HL-60 (cell line): ENCODE data around the gene ZNF18.
"Not testable (repeated sequence)": the region's sequence is repeated elsewhere in the genome, so short reads cannot be mapped to it uniquely, and the experiment has no call there.

Experiments used
- DNase-seq, 2 experiments: peaks; one replicate each; pipeline ENCODE4 v3.0.0-alpha.2; 2010 to 2020; ENCODE audit warnings: low read depth in 1 of 2, low spot score in 1 of 2
- H3K27ac ChIP-seq: fragments of 250-450 bp; sonication (Bioruptor Pico); replicated peaks from 2 replicates; pipeline ENCODE4 v1.5.1; 2020; ENCODE audit warnings: mild to moderate bottlenecking, moderate library complexity
- H3K27me3 ChIP-seq: fragments of 250-450 bp; sonication (Bioruptor Pico); 2 replicates; pipeline ENCODE4 v1.5.1; 2021; ENCODE audit warnings: mild to moderate bottlenecking, moderate library complexity; ENCODE audit not compliant: insufficient read depth, poor library complexity, severe bottlenecking
- H3K4me3 ChIP-seq: replicated peaks from 2 replicates; pipeline ENCODE4 v1.5.1; 2011; ENCODE audit warnings: mild to moderate bottlenecking, control low read depth, low read length; ENCODE audit not compliant: insufficient read depth
- GABPA ChIP-seq: IDR thresholded peaks from 2 replicates; pipeline ENCODE4 v1.6.1; 2012; ENCODE audit warnings: low read depth
- POLR2AphosphoS5 ChIP-seq: IDR thresholded peaks from 2 replicates; pipeline ENCODE4 v1.6.1; 2012; ENCODE audit warnings: low read depth
- SPI1 ChIP-seq: IDR thresholded peaks from 2 replicates; pipeline ENCODE4 v1.6.1; 2012; ENCODE audit warnings: low read depth, mild to moderate bottlenecking, borderline replicate concordance
- TF ChIP-seq, protein P1 (sequence below): IDR thresholded peaks from 2 replicates; pipeline ENCODE4 v1.6.1; 2012; ENCODE audit warnings: low read depth; ENCODE audit not compliant: insufficient replicate concordance
- TF ChIP-seq, protein P2 (sequence below): IDR thresholded peaks from one replicate; pipeline ENCODE4 v1.5.1; 2011; ENCODE audit warnings: low read length, control low read depth, inconsistent platforms; ENCODE audit not compliant: insufficient read depth

The ZNF18 gene

DNA sequence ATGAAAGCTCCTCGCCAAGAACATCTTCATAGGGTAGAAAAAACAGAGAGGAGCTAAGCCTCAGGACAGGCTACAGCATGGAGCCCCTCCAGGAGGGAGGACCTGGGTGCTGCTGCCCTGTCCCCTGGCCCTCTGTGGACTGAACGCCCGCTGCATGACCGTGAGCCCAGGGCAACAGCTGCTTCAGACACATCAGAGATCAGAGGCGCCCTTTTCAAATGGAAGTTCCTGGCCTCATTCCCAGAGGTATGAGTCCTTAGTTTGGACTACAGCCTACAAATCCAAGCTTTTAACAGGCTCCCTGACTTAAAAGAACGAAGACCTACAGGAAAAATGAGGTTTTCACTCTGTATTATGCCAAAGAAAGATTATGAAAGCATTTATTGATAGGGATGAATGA lies 48.5 kb downstream of the ZNF18 start:
- no peak for DNase-seq
- Histone ChIP-seq H3K4me3 (no peak overlapping the region), H3K27ac (no peak overlapping the region), H3K27me3 (no peaks in the 10 kb centered on the region)
- TF ChIP-seq, protein P1, sequence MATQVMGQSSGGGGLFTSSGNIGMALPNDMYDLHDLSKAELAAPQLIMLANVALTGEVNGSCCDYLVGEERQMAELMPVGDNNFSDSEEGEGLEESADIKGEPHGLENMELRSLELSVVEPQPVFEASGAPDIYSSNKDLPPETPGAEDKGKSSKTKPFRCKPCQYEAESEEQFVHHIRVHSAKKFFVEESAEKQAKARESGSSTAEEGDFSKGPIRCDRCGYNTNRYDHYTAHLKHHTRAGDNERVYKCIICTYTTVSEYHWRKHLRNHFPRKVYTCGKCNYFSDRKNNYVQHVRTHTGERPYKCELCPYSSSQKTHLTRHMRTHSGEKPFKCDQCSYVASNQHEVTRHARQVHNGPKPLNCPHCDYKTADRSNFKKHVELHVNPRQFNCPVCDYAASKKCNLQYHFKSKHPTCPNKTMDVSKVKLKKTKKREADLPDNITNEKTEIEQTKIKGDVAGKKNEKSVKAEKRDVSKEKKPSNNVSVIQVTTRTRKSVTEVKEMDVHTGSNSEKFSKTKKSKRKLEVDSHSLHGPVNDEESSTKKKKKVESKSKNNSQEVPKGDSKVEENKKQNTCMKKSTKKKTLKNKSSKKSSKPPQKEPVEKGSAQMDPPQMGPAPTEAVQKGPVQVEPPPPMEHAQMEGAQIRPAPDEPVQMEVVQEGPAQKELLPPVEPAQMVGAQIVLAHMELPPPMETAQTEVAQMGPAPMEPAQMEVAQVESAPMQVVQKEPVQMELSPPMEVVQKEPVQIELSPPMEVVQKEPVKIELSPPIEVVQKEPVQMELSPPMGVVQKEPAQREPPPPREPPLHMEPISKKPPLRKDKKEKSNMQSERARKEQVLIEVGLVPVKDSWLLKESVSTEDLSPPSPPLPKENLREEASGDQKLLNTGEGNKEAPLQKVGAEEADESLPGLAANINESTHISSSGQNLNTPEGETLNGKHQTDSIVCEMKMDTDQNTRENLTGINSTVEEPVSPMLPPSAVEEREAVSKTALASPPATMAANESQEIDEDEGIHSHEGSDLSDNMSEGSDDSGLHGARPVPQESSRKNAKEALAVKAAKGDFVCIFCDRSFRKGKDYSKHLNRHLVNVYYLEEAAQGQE, result no peak
- TF ChIP-seq GABPA, result no peak
- no peak for TF ChIP-seq POLR2AphosphoS5
- TF ChIP-seq SPI1, result no peak
- TF ChIP-seq, protein P2, sequence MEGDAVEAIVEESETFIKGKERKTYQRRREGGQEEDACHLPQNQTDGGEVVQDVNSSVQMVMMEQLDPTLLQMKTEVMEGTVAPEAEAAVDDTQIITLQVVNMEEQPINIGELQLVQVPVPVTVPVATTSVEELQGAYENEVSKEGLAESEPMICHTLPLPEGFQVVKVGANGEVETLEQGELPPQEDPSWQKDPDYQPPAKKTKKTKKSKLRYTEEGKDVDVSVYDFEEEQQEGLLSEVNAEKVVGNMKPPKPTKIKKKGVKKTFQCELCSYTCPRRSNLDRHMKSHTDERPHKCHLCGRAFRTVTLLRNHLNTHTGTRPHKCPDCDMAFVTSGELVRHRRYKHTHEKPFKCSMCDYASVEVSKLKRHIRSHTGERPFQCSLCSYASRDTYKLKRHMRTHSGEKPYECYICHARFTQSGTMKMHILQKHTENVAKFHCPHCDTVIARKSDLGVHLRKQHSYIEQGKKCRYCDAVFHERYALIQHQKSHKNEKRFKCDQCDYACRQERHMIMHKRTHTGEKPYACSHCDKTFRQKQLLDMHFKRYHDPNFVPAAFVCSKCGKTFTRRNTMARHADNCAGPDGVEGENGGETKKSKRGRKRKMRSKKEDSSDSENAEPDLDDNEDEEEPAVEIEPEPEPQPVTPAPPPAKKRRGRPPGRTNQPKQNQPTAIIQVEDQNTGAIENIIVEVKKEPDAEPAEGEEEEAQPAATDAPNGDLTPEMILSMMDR, result no peak

DNA sequence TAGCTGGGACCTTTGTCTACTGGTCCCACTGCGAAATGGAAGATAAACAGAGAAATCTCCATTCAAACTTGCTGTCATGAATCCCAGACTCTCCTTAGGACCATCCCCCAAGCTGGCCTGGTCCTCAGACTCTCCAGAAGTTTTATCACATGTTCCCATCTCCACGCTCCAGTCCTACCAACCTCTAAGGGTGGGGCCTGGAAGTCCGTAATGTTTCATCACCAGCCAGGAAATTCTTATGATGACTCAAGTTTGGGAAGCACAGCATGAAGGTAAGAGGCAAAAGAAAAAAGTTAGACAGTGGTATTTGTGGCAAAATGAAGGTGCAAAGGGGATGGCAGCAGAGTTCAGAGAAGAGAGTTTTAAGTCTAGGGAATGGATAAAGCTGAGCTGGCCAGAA lies 52.7 kb downstream of the ZNF18 start:
- DNase-seq, result no peak
- Histone ChIP-seq H3K27me3 (no peaks in the 10 kb centered on the region), H3K4me3 (no peak overlapping the region), H3K27ac (no peak overlapping the region)
- TF ChIP-seq POLR2AphosphoS5 (no peak), SPI1 (no peak), GABPA (no peak)
- TF ChIP-seq, protein P1, result no peak
- TF ChIP-seq, protein P2, result no peak

DNA sequence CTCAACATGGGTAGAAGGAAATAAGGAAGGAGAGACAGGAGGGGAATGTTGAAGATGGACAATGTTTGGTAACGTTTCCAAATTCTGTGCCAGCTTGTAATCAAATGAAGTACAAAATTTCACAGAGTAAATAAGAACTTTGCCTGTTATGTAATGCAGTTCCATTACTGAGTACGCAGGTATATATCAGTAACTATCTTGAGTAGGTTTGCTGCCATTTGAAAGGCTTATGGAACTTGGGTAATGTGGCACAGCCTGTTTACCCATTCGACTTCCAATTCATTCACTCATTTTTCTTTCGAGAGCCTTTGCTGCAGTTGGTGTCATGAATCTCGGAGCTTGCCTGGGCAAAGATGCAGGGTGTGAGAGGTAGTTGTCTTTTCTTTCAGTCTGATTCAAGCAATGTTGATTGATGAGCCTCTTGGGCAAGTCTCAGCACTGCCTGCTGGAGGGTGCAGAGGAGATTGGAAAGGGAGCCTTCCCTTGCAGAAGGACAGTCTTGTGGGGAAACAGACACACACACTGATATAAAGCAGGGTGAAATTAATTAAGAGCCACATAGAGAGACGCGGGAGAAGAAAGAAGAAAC lies 53.4 kb downstream of the ZNF18 start:
- no peak for DNase-seq
- no peaks in the 10 kb centered on the region for H3K27me3 ChIP-seq
- TF ChIP-seq GABPA (no peak), SPI1 (no peak), POLR2AphosphoS5 (no peak)
- TF ChIP-seq, protein P2, result no peak
- TF ChIP-seq, protein P1, result no peak
- no peak overlapping the region for H3K27ac ChIP-seq
- no peak overlapping the region for H3K4me3 ChIP-seq

DNA sequence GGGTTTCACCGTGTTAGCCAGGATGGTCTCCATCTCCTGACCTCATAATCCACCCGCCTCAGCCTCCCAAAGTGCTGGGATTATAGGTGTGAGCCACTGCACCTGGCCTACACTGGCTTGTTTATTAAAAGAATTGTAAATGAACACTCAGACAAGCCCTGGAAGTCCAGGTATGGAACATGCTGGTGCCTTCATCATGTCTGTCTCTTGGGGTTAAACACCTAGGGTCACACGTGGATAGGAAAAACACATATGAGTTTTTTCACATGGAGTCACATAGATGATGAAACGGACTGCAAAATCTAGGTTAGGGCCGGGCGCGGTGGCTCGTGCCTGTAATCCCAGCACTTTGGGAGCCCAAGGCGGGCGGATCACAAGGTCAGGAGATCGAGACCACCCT lies 54.2 kb downstream of the ZNF18 start:
- H3K27me3 ChIP-seq, DNase-seq, H3K27ac ChIP-seq, H3K4me3 ChIP-seq: not testable (repeated sequence)
